Cardiac muscle cell (in vitro differentiated cells and primary cell): ENCODE results near the gene NMB. TPM values are rescaled to one million over a fixed set of nuclear protein-coding genes. Genes with fewer than 3 reads are reported as not detected.
A peak's percentile ranks its signal among the peaks of the same experiment; 100 is the strongest.

Experiments used
- DNase-seq, 2 donors: peaks; one replicate each; pipeline versions ENCODE4 v3.0.0 to v3.0.0-alpha.2; 2010 to 2017; ENCODE audit warnings: low read depth in 1 of 2, low spot score in 1 of 2
- H3K27ac ChIP-seq: fragments of 200-600 bp; sonication (generic); 2 replicates; pipeline ENCODE4 v1.5.1; 2016
- H3K27me3 ChIP-seq: fragments of 200-600 bp; sonication (generic); 2 replicates; pipeline ENCODE4 v1.6.0; 2016; ENCODE audit warnings: control low read depth
- H3K36me3 ChIP-seq: fragments of 200-600 bp; sonication (generic); 2 replicates; pipeline ENCODE4 v1.5.1; 2016; ENCODE audit warnings: control low read depth
- H3K4me1 ChIP-seq: fragments of 200-600 bp; sonication (generic); 2 replicates; pipeline ENCODE4 v1.8.1; 2017; ENCODE audit warnings: low read depth, mild to moderate bottlenecking, mixed run types
- H3K4me3 ChIP-seq: fragments of 200-600 bp; sonication (generic); 2 replicates; pipeline ENCODE4 v1.5.1; 2016; ENCODE audit warnings: mild to moderate bottlenecking
- H3K9me3 ChIP-seq: fragments of 200-600 bp; sonication (generic); 2 replicates; pipeline ENCODE4 v1.5.1; 2017; ENCODE audit warnings: low read depth, mild to moderate bottlenecking, control low read depth
- CTCF ChIP-seq: IDR thresholded peaks from 2 replicates; pipeline ENCODE4 v1.5.1; 2012; ENCODE audit warnings: low read depth, mild to moderate bottlenecking, low read length
- polyA plus RNA-seq: library from polyadenylated mRNA; unstranded; fragments of >200 nt; fragmentation: Nextera tagmentation; extraction: Ambion mirVana; gene quantifications from 2 replicates; pipeline ENCODE4 v1.2.1, GENCODE V29; 2016
- total RNA-seq: library from RNA; depleted of rRNA; stranded (reverse); fragments of >200 nt; gene quantifications from 2 replicates; pipeline ENCODE4 v1.2.3, GENCODE V29; 2016

Gene NMB
- total and polyA plus RNA-seq, 2 experiments from 2014 or later, result 4.1 to 9.0 TPM

- H3K9me3 ChIP-seq, result no peaks in the 10 kb centered on the region
- H3K27ac ChIP-seq, result no peak overlapping the region
- peaks cover under 1% of the 10 kb centered on the region for H3K36me3 ChIP-seq
- H3K27me3 ChIP-seq, result no peaks in the 10 kb centered on the region
- H3K4me1 ChIP-seq, result peaks cover 13% of the 10 kb centered on the region
- H3K4me3 ChIP-seq, result no peak overlapping the region
- TF ChIP-seq CTCF, result no peak
- DNase-seq, result no peak
These were observed 3.0 kb upstream of the NMB start for GRCh38 chr15:84661001-84661400.

GRCh38 chr15:84659904-84660781, 2.1 kb upstream of the NMB start:
- H3K36me3 ChIP-seq, result no peaks in the 10 kb centered on the region
- H3K4me3 ChIP-seq, result no peak overlapping the region
- H3K27me3 ChIP-seq, result no peaks in the 10 kb centered on the region
- H3K4me1 ChIP-seq, result peaks cover 13% of the 10 kb centered on the region
- H3K27ac ChIP-seq, result peak overlapping the region; percentile 69
- TF ChIP-seq CTCF, result no peak
- DNase-seq, result peak in 1 of 2 donors; percentile 19
- no peaks in the 10 kb centered on the region for H3K9me3 ChIP-seq

DNA sequence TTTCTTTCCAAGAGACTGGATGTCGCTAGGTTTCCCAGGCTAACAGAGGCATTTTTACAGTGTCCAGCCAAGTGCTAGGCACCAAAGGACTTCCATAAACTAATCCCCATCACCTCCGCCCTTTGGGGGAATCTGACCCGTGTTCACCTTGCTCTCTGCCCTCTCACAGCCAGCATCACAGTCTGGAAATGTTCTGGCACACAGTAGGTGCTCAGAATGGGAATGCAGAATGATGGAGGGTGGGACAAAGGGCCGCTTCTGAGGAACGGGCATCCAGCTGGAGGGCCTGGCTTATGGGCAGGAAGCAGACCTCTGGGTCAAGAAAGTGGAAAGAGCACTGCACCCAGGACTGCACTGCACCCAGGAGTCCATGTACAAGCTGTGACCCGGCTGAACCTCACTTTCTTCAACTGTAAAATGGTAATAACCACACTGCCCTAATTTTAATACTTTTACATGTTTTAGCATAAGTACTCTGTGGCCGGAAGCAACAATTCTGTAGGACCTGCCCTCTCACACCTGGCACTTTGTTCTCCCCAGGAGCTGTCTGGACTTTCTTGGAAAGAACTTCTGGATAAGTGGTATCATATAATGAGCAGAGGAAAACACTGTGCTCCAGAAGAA, 901 bp upstream of the NMB start:
- Histone ChIP-seq H3K4me1 (peaks cover 13% of the 10 kb centered on the region), H3K36me3 (no peaks in the 10 kb centered on the region), H3K27me3 (no peaks in the 10 kb centered on the region), H3K27ac (no peak overlapping the region), H3K9me3 (no peaks in the 10 kb centered on the region), H3K4me3 (no peak overlapping the region)
- TF ChIP-seq CTCF, result no peak
- DNase-seq, result no peak

DNA sequence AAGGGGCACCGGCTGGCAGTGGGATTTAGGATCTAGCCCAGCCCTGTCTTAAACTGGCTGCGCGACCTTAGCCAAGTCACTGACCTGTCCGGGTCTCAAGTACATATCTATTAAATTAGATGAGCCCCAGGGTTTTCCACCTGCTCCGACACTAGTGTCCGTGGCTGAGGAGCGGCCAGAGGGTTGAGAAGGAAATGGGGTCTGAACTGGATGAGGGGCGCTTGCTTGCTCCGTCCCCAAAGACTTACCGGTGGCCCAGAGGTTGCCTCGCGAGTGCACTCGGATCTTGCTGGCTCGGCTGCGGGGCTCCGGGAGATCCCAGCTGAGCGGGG, 285 bp downstream of the NMB start:
- Histone ChIP-seq H3K27me3 (no peaks in the 10 kb centered on the region), H3K27ac (peak overlapping the region; percentile 17), H3K4me3 (peak overlapping the region; percentile 20), H3K36me3 (no peaks in the 10 kb centered on the region), H3K9me3 (no peaks in the 10 kb centered on the region), H3K4me1 (peaks cover 21% of the 10 kb centered on the region)
- DNase-seq, result no peak
- no peak for TF ChIP-seq CTCF

- TF ChIP-seq CTCF, result no peak
- no peaks in the 10 kb centered on the region for H3K9me3 ChIP-seq
- H3K4me1 ChIP-seq, result peaks cover 25% of the 10 kb centered on the region
- H3K36me3 ChIP-seq, result no peaks in the 10 kb centered on the region
- no peaks in the 10 kb centered on the region for H3K27me3 ChIP-seq
- H3K4me3 ChIP-seq, result no peak overlapping the region
- no peak overlapping the region for H3K27ac ChIP-seq
- no peak for DNase-seq
These were observed 1.0 kb downstream of the NMB start for GRCh38 chr15:84656972-84657371.
